Kidney epithelial cell (primary cell): ENCODE measurements around the gene ROCK2. TPM values are rescaled to one million over a fixed set of nuclear protein-coding genes. Genes with fewer than 3 reads are reported as not detected.

Source experiments
- DNase-seq: peaks from one replicate; pipeline ENCODE4 v3.0.0-alpha.2; 2010; ENCODE audit warnings: low read depth
- H3K27me3 ChIP-seq: 2 replicates; pipeline ENCODE4 v1.6.0; 2011; ENCODE audit warnings: low read length; ENCODE audit not compliant: control insufficient read depth, insufficient read depth
- H3K36me3 ChIP-seq: 2 replicates; pipeline ENCODE4 v1.5.1; 2011; ENCODE audit warnings: low read length; ENCODE audit not compliant: control insufficient read depth, insufficient read depth
- H3K4me3 ChIP-seq: 2 replicates; pipeline ENCODE4 v1.5.1; 2011; ENCODE audit warnings: low read depth, mild to moderate bottlenecking, control low read depth, low read length
- total RNA-seq: library from RNA; depleted of rRNA; stranded (reverse); fragments of >200 nt; gene quantifications from 2 replicates; pipeline ENCODE4 v1.2.3, GENCODE V29; 2015
- TF ChIP-seq, protein P1 (sequence below): IDR thresholded peaks from 2 replicates; pipeline ENCODE4 v1.5.1; 2011; ENCODE audit warnings: mild to moderate bottlenecking, moderate library complexity, low read length, control low read depth, inconsistent platforms; ENCODE audit not compliant: insufficient read depth, poor library complexity, severe bottlenecking

ROCK2 gene
- total RNA-seq, 1 donor from 2014 or later = 26.4 TPM

DNA sequence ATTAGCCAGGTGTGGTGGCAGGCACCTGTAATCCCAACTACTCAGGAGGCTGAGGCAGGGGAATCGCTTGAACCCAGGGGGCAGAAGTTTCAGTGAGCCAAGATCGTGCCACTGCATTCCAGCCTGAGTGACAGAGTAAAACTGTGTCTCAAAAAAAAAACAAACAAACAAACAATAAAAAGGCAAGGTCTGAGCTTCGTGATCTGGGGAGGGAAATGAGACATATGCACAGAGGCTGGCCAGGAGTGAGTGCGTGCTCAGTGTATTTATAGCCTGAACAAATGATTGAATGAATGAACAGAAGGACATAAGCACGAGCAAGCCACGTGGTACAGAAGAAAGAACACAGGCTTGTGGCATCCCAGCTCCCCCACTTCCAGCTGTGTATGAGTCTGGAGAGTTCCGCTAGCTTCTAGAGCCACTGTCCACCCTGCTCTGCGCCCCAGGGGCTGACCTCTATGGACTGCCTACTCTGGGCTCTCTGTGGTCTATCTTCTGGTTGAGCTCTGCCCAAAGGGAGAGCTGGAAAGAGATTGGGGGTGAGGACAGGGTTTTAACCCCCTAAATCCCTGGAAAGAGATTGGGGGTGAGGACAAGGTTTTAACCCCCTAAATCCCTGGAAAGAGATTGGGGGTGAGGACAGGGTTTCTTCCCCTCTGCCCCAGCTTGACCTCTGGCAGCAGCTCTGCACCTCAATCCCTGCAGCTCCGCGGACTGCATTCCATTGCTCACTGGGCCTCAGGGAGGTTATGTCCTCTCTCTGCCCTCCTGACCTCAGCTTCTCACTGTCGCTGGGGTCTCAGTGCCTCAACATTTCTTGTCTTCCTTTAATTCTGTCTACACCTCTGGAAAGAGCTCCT lies 11.0 kb upstream of the ROCK2 start:
- no peak for DNase-seq
- no peaks in the 10 kb centered on the region for H3K27me3 ChIP-seq

DNA sequence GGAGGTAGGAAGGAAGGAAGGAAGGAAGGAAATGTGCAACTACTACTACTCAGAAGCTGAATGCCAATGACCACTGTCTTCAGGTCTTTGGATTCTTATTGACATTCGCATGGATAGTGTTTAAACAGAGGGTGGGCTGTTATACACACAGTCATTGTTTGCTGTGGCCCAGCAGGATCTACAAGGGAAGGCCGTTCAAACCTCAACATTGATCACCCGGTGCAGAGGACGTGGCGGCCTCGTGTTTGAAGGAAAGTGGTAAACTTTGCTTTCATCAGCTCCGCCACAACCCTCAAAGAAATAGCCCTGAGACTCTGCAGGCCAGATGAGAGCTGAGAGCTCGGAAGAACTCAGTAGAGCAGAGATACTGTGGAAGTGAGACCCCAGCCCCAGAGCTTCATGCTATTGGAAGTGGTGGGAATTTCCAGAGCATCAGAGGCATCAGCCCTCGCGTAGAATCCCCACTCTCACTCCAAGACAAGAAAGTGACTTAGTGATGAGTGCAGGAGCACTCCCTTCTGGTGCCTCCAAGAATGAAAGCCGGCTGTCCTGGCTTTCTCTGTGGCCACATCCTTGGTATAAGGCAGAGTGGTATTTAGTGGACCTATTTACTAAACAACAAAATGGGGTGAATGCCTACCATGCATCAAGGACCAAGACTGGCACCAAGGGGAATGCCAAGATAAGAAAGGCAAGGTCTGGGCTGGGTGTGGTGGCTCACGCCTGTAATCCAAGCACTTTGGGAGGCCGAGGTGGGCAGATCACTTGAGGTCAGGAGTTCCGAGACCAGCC lies 10.1 kb upstream of the ROCK2 start:
- no peaks in the 10 kb centered on the region for H3K27me3 ChIP-seq
- TF ChIP-seq, protein P1, sequence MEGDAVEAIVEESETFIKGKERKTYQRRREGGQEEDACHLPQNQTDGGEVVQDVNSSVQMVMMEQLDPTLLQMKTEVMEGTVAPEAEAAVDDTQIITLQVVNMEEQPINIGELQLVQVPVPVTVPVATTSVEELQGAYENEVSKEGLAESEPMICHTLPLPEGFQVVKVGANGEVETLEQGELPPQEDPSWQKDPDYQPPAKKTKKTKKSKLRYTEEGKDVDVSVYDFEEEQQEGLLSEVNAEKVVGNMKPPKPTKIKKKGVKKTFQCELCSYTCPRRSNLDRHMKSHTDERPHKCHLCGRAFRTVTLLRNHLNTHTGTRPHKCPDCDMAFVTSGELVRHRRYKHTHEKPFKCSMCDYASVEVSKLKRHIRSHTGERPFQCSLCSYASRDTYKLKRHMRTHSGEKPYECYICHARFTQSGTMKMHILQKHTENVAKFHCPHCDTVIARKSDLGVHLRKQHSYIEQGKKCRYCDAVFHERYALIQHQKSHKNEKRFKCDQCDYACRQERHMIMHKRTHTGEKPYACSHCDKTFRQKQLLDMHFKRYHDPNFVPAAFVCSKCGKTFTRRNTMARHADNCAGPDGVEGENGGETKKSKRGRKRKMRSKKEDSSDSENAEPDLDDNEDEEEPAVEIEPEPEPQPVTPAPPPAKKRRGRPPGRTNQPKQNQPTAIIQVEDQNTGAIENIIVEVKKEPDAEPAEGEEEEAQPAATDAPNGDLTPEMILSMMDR = no peak
- no peak for DNase-seq
- no peak overlapping the region for H3K4me3 ChIP-seq
- H3K36me3 ChIP-seq = no peaks in the 10 kb centered on the region

More for the DNA sequence above, 11.0 kb upstream of the ROCK2 start:
- TF ChIP-seq, protein P1 = no peak
- no peak overlapping the region for H3K4me3 ChIP-seq
- H3K36me3 ChIP-seq = no peaks in the 10 kb centered on the region

DNA sequence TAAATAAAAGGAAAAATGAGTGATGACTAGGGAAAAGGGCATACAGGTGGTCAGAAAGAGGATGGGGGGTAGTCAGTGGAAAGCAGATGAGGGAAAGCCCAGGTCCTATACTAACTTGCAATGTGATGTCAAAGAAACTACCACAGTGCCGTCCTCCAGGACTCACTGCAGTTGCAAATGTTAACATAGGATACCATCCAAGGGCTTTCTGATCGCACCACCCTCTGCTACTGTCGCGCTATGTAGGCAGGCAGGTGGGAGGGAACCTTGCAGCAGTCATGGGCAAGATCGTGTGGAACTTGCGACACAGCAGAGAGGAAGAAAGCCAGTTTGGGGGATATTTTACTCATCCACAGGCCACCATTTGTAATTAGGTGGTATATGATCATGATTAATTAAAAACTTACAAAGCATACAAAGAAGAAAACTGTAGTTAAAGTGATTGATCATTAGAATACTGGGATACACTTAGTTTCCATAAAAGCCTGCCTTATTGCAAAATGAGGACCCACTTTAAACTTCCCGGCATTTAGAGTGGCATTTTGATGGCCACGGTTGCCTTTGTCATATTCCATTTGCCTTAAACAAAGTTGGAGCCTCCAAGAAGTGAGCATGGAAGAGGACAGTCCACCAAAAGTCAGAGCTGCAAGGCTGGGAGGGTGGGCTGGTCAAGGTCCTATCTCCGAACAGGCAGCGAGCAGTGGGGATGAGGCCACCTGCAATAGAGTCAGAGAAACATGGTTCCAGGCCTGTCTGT lies 8.5 kb upstream of the ROCK2 start:
- H3K36me3 ChIP-seq = no peaks in the 10 kb centered on the region
- DNase-seq = no peak
- no peaks in the 10 kb centered on the region for H3K27me3 ChIP-seq
- H3K4me3 ChIP-seq = no peak overlapping the region
- TF ChIP-seq, protein P1 = no peak

DNA sequence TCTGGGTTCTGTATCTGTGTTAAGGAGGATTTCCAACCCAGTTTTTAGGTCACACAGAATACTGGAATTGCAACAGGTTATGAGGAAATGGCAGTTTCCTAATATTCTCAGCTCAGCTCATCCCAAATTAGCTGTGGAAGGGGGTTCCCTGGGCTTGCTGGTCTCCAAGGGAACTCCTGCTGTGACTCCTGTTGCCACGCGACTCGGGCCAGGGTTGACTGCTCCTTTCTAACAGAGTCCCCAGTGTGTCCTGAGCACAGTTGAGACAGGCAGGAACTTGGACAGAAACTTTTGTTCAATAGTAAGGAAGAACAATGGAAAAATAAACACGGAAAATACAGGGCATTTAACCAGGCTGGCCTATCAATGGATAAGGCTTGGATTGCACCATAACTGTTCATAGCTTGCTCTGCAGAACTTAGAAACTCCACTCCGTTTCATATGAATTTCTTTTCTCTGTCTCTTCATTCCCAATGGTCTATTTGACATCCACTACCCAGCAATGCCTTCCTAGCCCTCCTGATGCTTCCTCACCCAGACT lies 3.8 kb upstream of the ROCK2 start:
- TF ChIP-seq, protein P1 = no peak
- H3K36me3 ChIP-seq = no peaks in the 10 kb centered on the region
- H3K4me3 ChIP-seq = no peak overlapping the region
- H3K27me3 ChIP-seq = no peaks in the 10 kb centered on the region
- no peak for DNase-seq

DNA sequence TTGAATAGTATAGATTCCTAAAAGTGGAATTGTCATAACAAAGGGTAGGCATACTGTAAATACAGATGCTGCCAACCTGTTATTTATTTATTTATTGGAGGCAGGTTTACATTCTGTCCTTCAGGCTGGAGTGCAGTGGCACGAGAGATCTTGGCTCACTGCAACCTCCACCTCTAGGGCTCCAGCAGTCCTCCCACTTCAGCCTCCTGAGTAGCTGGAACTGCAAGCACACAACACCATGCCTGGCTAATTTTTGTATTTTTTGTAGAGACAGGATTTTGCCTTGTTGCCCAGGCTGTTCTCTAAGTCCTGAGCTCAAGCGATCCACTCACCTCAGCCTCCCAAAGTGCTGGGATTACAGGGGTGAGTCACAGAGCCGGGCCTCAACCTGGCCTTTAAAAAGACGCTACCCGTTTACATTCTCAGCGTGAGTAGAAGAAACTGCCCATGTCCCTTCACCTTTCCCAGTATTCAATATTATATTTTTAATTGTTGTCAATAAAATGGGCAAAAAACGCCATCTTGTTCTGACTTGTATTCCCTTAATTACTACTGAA lies 3.0 kb upstream of the ROCK2 start:
- Histone ChIP-seq H3K4me3 (no peak overlapping the region), H3K27me3 (no peaks in the 10 kb centered on the region), H3K36me3 (no peaks in the 10 kb centered on the region)
- no peak for DNase-seq
- TF ChIP-seq, protein P1 = no peak
